ENCODE measurements around the gene NOS1AP. TPM values are rescaled to one million over a fixed set of nuclear protein-coding genes. Genes with fewer than 3 reads are reported as not detected.

The NOS1AP gene
- total and polyA plus RNA-seq, 2 experiments from 2014 or later, result 5.8 to 6.6 TPM

GRCh38 chr1:162222014-162222413 lies 152.5 kb downstream of the NOS1AP start:
- Histone ChIP-seq H2AFZ (no peak overlapping the region), H3K9me2 (ENCODE audit: insufficient read depth) (no peaks in the 10 kb centered on the region), H3F3A (replicated peaks; ENCODE audit: low read depth) (no peaks in the 10 kb centered on the region), H3K36me3 (ENCODE audit: insufficient read depth) (no peaks in the 10 kb centered on the region), H4K20me1 (replicated peaks; ENCODE audit: insufficient read depth) (no peaks in the 10 kb centered on the region), H3K4me1 (ENCODE audit: insufficient read depth) (peaks cover 90% of the 10 kb centered on the region), H3K4me2 (0 out of 2 replicates have a peak overlapping the region, but pooled peaks have one; percentile 22), H3K79me2 (replicated peaks; ENCODE audit: insufficient read depth) (peaks cover 25% of the 10 kb centered on the region; the same call in 1 of the 2 replicates), H3K27ac (ENCODE audit: low read depth) (no peak overlapping the region), H3K27me3 (ENCODE audit: insufficient read depth) (peaks cover under 1% of the 10 kb centered on the region; the same call in 1 of the 2 replicates), H3K4me3 (no peak overlapping the region)
- TF ChIP-seq ZNF114 (CRISPR knock-in tag; IDR thresholded peaks at IDR 0.05), result no peak
- no peak for TF ChIP-seq ZNF462 (CRISPR knock-in tag; IDR thresholded peaks at IDR 0.05)
- no peak for TF ChIP-seq CREB1 (CRISPR knock-in tag; IDR thresholded peaks at IDR 0.05; ENCODE audit: low read depth)
- no peak for TF ChIP-seq ZNF331 (CRISPR knock-in tag; IDR thresholded peaks at IDR 0.05; ENCODE audit: low read depth)
- no peak for TF ChIP-seq EZH2 (IDR thresholded peaks at IDR 0.05; ENCODE audit: low read depth, unreplicated experiment)
- no peak for TF ChIP-seq ETS1 (IDR thresholded peaks at IDR 0.05)
- no peak for TF ChIP-seq CTCF (conservative IDR thresholded peaks at IDR 0.05; ENCODE audit: low read depth in 2 of 2)
- TF ChIP-seq POLR2AphosphoS5 (IDR thresholded peaks at IDR 0.05; ENCODE audit: low read depth), result no peak
- no peak for TF ChIP-seq REST (IDR thresholded peaks at IDR 0.05; ENCODE audit: unreplicated experiment)
- TF ChIP-seq STAT1 (IDR thresholded peaks at IDR 0.05; ENCODE audit: unreplicated experiment), result no peak
- TF ChIP-seq NANOG (IDR thresholded peaks at IDR 0.05; ENCODE audit: borderline replicate concordance), result no peak
- no peak for TF ChIP-seq JUNB (IDR thresholded peaks at IDR 0.05; ENCODE audit: unreplicated experiment)
- TF ChIP-seq EZH2phosphoT487 (IDR thresholded peaks at IDR 0.05; ENCODE audit: unreplicated experiment), result no peak
- peaks cover 84% of the 10 kb centered on the region for H3K4me1 Mint-ChIP-seq
- no peaks in the 10 kb centered on the region for H3K9me3 Mint-ChIP-seq
- H3K27ac Mint-ChIP-seq, result no peak overlapping the region
- no peak overlapping the region for H3K4me3 Mint-ChIP-seq
- H3K27me3 Mint-ChIP-seq (ENCODE audit: insufficient read depth, low read depth, poor library complexity), result peaks cover 5% of the 10 kb centered on the region
- ATAC-seq (no peak), DNase-seq (ENCODE audit: low spot score) (no peak)
- H3K36me3 Mint-ChIP-seq (ENCODE audit: low read depth), result no peaks in the 10 kb centered on the region; the same call in 2 of the 3 replicates
